HG03432 (cell line): ENCODE results near the gene GNAZ.
"Not testable (repeated sequence)": the region's sequence is repeated elsewhere in the genome, so short reads cannot be mapped to it uniquely, and the experiment has no call there.

Experiments
- ATAC-seq: cut with Tn5 transposase; IDR thresholded peaks from one replicate; pipeline ENCODE4 v1.9.1; 2021; ENCODE audit warnings: mild to moderate bottlenecking, moderate library complexity; ENCODE audit not compliant: unreplicated experiment

GNAZ gene

GRCh38 chr22:23070418-23071229 is at the start of gene GNAZ:
GNAZ (plus strand) TSS chr22:23070519; CDS start chr22:23095696, 25,177 bp downstream.
- ATAC-seq, result no peak

- no peak for ATAC-seq
Observed at GRCh38 chr22:23020659-23021293, 49.5 kb upstream of the GNAZ start.

- not testable (repeated sequence) for ATAC-seq
Observed at GRCh38 chr22:23021660-23022353, 48.5 kb upstream of the GNAZ start.

- no peak for ATAC-seq
Observed at GRCh38 chr22:23023294-23023693, 47.0 kb upstream of the GNAZ start.

GRCh38 chr22:23026777-23027176 is 43.5 kb upstream of the GNAZ start:
- no peak for ATAC-seq

- ATAC-seq, result not testable (repeated sequence)
Observed at GRCh38 chr22:23027849-23028248, 42.5 kb upstream of the GNAZ start.

- ATAC-seq, result no peak
Observed at GRCh38 chr22:23029521-23030228, 40.6 kb upstream of the GNAZ start.

GRCh38 chr22:23031381-23031780 is 38.9 kb upstream of the GNAZ start:
- no peak for ATAC-seq

- no peak for ATAC-seq
Observed at GRCh38 chr22:23031786-23032185, 38.5 kb upstream of the GNAZ start.

GRCh38 chr22:23032658-23033057 is 37.7 kb upstream of the GNAZ start:
- ATAC-seq, result no peak

GRCh38 chr22:23033116-23033905 is 37.0 kb upstream of the GNAZ start:
- ATAC-seq, result no peak

GRCh38 chr22:23034621-23035556 is 35.4 kb upstream of the GNAZ start:
- ATAC-seq, result no peak

- ATAC-seq, result no peak
Observed at GRCh38 chr22:23035557-23036277, 34.6 kb upstream of the GNAZ start.

GRCh38 chr22:23036684-23037428 is 33.5 kb upstream of the GNAZ start:
- ATAC-seq, result no peak

GRCh38 chr22:23037429-23038333 is 32.6 kb upstream of the GNAZ start:
- ATAC-seq, result no peak

- no peak for ATAC-seq
Observed at GRCh38 chr22:23038334-23038642, 32.0 kb upstream of the GNAZ start.

GRCh38 chr22:23038902-23039301 is 31.4 kb upstream of the GNAZ start:
- no peak for ATAC-seq
